ENCODE results near the gene C1QTNF8. TPM values are rescaled to one million over a fixed set of nuclear protein-coding genes. Genes with fewer than 3 reads are reported as not detected.

The C1QTNF8 gene
- polyA plus RNA-seq, 12 donors = not detected

DNA sequence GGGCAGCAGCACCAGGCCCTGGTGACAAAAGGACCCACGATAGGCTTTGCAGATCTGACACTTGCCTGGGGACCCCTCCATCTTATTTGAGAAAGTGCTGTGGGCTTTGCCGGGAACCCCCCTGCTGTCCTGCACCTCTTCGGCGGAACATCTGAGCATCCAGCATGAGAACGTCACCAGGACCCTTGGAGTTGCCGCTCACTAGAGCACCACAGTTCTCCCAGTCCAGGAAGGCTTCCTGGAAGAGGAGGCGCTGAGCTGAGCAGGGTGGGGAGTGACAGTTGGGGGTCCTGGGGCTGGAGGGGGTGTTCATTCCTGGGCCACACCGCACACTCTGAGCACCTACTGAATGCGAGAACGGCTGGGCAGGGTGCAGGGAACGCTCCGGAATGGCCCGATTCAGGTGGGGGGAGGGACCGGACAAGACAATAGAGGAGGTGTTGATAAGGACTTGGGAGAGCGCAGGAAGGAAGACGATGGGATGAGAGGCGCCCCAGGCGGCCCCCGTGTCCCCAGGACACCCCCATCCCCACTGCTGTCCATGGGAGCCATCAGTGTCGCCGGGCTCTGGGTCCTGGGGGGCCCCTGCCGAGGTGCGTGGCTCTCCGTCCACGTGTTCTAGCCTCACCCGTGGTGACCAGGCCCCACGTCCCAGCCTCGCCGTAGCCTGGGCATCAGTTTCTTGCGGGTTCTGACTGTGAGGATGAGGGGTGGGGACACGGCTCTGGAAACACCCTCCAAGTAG lies 32.1 kb upstream of the C1QTNF8 start:
- no peak for DNase-seq

DNA sequence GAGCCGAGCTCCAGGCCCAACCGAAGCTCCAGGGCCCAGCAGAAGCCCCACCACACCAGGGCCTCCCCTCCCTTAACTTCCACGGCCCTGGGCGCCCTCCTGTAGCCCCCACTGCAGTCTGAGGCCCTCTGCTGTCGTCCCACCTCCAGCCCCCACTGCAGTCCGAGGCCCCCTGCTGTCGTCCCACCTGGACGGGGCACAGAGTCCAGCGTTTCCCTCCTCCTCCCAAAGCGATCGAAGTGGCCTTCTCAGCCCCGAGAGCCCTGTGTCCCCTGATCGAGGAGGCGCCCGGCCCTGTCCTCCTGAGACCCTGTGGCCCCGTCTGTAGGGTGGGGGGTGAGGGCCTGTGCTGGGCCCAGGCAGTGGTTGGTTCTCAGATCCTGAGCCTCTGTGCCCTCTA lies 31.1 kb upstream of the C1QTNF8 start:
- DNase-seq = no peak

- no peak for DNase-seq
Observed at GRCh38 chr16:1126586-1126985, 30.5 kb upstream of the C1QTNF8 start.

- DNase-seq = no peak
Observed at GRCh38 chr16:1126044-1126443, 30.0 kb upstream of the C1QTNF8 start.

- DNase-seq = no peak
Observed at GRCh38 chr16:1125471-1125870, 29.4 kb upstream of the C1QTNF8 start.

DNA sequence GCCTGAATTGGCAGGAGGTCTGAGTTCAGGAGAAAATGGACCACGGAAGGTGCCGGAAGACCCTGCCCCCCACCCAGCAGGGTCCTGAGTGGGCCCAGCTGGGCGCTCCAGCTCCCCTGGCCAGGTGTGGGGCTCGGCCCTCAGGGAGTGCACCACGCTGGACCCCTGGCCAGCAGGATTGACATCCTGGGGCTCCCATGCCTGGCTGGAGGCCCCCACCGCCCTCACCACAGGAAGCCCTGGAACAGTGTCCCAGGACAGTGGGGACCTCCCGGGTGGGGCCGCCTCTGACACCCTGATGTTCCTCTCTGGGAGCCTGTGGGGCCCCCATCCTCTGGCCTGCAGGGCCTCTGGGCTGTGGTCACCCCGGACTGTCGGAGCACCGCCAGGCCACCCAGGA lies 28.8 kb upstream of the C1QTNF8 start:
- DNase-seq = no peak

DNA sequence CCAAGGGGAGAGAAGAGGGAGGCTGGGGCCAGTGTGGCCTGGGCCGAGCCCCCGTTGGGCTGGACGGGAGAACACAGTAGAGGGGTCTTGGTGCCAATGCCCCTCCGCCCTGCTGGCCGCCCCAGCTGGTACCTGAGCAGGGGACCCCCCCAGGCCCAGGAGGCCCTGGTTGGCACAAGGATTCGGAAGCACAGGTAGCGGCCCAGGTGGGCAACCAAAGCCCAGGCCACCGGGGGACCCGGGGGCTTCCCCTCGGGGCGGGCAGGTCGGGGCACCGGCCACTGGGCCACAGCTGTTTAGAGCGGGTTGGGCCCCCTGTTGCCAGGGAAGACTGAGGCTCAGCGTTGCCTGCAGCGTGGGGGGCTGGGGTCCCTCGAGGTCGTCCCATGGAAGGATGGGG lies 28.2 kb upstream of the C1QTNF8 start:
- no peak for DNase-seq

DNA sequence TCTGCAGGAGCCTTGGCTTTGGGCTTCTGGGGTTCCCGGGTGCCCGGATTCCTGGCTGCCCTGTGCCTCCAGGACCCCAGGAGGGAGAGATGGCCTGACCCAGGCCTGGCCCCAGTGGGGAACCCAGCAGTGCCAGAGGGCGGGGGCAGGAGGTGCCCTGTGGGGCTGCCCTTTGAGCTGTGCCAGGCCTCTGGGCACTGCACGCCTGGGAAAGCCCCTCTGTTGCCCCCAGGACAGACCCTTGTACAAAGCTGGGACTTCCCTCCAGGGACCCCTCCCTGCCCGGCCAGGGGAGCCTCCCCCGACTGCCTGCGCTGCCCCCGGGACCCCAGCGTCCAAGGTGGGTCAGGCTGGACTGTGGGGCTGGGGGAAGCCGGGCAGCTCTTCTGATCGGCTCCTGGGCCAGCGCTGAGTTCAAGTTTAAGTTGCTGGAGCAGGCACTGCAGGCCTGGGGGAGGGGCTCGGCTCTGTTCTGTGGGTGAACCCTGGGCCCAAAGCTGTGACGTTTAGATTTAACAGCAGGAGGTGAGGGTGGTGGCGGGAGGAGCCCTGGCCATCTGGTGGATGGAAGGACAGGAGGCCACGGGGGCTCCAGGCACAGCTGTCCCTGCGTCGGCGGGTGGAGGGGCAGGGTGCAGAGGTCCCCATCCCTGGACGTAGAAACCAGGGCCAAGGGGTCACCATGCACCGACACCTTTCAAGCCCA lies 27.6 kb upstream of the C1QTNF8 start:
- no peak for DNase-seq

- no peak for DNase-seq
Observed at GRCh38 chr16:1122398-1122765, 26.3 kb upstream of the C1QTNF8 start.

DNA sequence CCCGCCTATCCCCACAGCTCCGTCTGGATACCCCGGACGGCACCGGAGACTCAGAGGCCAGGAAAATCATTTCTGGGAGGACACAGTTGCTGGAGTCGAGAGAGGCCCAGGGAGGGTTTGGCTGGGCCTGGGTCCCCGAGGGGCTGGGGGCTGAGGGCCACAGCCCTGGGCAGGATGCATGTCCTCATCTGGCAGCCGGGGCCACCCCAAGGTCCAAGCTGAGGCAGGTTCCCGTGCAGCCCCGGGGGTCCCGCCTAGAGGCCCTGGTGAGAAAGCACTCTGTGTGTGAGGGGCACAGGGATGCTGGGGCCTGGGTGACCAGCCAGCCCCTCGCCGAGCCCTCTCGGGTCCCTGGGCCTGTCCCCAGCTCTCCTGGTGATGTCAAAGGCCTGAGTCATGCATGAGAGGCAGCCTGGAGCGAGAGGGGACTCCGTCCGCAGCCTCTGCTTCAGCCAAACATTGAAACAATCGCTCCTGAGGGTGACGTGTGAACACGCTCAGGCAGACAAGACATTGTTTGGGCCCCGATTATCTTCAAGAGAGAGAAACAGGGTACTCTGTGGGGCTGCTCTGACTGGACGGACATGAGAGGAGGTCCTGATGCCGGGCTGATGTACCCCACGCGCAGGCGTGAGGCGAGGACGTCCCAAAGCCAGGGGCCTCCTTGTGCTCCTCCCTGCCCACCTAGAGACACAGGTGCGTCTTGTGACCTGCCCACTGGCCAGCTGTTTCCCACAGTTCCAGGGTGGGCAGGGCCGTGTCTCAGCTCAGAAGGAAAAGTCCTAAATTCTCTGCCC lies 25.8 kb upstream of the C1QTNF8 start:
- no peak for DNase-seq

DNA sequence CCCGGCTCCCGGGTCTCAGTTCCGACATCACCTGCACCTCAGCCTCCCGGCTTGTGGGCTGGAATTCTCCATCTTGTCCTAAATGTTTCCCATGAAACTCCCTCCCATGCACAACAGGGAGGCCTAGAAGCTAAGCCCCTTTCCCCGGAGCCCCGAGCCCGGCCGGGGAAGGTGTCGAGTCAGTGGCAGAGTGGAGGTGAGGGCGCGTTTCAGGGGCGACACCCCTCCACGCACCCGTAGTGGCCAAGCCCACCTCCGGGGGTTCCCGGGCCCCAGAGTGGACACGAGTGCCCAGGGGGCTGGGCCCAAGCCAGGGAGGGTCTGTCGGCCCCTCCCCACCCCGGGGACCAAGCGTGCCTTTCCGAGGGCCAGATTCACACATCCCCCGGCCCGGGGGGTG lies 25.0 kb upstream of the C1QTNF8 start:
- no peak for DNase-seq

GRCh38 chr16:1120577-1120941 lies 24.5 kb upstream of the C1QTNF8 start:
- DNase-seq = no peak

DNA sequence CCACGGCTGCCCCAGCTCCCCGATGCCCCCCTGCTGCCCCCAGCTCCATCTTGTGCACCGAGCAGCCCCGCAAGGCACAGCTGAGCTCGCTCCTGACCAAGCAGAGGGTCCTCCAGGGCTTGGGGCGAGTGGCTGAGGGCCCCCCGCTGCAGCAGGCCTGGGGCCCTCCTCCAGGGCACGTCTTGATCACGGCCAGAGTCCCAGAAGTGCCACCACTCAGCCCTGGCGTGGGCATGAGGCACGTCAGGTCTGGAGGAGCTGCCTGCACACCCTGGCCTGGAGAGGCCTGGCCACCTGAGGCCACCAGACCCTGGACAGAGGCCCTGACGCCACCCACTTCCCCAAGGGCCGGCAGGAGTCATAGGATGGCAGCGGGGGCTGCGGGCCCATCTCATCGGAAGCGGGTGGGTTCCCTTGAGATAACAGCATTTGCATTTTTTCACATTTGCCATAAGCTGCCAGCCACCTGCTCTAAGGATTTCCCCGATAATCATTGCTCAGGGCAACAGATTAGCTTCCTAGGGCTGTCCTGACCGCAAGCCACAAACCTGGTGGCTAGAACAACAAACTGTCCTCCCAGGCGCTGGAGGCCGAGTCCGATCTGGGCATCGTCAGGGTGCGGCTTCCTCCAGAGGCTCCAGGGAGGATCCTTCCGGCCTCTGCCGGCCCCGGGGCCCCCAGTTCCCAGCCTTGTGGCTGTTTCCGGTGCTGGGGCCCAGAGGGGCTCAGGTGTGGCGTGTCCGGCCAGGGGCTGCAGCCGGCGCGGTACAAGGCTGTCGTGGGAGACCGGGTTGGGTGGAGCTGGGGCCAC lies 23.9 kb upstream of the C1QTNF8 start:
- no peak for DNase-seq

- no peak for DNase-seq
Observed at GRCh38 chr16:1119129-1119528, 23.1 kb upstream of the C1QTNF8 start.

DNA sequence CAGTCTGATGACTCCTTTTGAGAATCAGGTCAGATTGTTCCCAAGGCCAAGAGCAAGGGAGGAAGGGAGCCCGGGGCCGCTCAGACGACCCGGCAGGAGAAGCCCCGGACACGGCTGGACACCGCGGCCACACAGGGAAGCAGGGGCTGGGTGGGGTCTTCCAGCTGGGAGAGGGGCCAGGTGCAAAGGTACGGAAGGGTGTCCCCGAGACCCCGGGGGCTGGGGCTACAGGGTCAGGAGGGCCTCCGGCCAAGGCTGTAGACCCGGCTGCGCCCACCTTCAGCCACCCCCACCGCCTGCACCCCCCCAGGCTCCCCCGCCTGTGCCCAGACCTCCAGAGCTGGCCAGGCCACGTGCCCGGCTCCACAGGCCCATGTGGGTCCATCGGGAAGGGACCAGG lies 21.9 kb upstream of the C1QTNF8 start:
- DNase-seq = no peak

- DNase-seq = no peak
Observed at GRCh38 chr16:1117176-1117900, 21.3 kb upstream of the C1QTNF8 start.

- no peak for DNase-seq
Observed at GRCh38 chr16:1116693-1117077, 20.6 kb upstream of the C1QTNF8 start.

DNA sequence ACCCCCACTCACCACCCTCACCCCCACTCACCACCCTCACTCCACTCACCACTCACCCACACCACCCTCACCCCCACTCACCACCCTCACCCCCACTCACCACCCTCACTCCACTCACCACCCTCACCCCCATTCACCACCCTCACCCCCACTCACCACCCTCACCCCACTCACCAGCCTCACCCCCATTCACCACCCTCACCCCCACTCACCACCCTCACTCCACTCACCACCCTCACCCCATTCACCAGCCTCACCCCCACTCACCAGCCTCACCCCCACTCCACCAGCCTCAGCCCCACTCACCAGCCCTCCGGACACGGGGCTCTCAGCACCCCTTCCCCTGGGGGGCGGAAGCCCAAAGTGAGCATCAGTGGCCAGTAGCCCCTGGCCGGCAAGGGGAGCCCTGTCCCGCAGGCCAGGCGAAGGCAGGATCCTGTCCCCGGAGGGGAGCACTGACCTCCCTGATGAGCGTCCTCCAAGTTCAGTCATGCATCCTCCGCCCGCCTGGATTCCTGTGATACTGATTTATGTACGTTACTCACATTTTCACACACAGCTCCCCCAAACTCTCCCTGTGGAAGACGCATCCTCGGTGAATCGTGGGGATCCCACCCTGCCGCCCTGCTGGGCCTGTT lies 18.0 kb upstream of the C1QTNF8 start:
- no peak for DNase-seq

- DNase-seq = no peak
Observed at GRCh38 chr16:1113489-1113888, 17.4 kb upstream of the C1QTNF8 start.

DNA sequence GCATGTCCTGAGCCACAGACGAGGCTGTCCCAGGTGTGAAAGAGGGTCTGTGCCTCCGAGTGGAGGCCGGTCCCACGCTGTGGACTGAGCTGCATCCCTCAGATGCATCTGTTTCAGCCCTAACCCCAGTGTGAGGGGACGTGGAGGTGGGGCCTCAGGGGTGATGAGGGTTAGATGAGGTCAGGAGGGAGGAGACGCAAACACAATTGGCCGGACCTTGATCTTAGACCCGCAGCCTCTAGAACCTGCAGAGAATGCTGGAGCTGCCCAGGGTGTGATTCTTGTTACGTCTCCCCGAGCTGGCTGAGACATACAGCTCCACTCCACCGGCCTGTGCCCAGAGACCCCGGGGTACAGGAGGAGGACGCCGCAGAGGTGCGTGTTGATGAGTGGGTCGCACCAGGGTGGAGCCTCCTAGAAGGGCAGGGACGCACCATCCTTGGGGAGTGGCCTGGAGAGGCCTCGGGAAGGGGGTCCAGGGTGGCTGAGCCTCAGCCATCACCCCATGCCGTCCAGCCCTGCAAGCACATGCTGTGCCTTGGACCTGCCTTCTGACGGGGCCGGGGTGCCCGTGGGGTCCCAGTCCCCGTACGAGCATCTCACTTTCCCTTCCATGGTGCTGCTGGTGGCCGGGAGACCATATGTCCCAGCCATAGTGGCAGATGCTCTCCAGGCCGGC lies 16.6 kb upstream of the C1QTNF8 start:
- DNase-seq = no peak
